Dedifferentiated amniotic fluid mesenchymal stem cell (primary cell): ENCODE results near the gene C17orf114.

Source experiments
- DNase-seq: peaks from one replicate; pipeline ENCODE4 v3.0.0-alpha.2; 2016; ENCODE audit errors: extremely low spot score

Gene C17orf114

DNA sequence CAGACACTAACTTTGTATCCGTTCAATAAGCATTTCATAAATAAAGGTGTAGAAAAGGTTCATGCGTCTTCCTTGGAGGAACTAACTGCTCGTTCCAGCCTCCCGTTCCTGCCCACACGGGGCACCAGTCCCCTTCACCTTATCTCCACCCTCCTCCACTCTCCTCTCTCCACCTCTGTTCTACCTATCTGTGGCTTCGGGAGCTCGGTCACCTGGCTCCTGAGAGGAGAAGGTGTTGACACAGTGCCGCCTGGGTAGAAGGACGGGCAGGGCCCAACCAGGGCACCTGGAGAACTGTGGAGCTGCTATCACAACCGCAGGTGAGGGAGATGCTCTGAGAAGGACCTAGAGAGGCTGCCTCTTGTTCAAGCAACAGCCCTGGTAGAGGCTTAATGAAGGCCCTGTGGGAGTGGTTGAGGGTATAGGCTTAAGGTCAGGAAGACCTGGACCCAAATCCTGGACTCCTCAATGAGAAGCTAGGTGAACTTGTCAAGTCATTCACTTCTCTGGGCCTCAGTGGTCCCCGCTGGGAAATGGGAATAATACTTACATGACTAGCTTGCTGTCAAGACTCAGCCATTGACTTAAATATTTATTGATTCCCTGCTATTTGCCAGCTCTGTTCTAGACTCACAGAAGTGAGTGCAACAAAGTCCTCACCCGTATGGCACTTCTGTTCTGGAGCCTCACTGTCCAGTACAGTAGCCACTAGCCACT is 21.4 kb upstream of the C17orf114 start:
- DNase-seq: peak; percentile 1

DNA sequence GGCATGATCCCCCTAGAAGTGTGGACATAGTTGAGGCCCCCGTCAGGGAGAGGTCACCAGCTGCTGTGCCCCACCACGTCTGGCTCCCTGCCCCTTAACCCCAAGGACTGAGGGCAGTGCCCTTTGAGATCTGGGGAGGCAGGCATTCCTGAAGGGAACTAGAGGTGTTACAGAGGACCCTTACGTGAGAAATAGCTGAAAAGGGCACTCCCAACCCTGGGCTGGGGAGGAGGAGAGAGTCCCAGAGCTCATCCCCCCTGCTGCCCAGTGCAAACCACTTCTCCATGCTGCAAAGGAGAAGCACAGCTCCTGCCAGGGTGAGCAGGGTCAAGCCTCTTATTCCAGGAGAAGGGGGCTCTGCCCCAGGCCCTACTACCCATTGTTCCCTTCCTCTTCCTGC is 20.7 kb upstream of the C17orf114 start:
- DNase-seq: no peak

DNA sequence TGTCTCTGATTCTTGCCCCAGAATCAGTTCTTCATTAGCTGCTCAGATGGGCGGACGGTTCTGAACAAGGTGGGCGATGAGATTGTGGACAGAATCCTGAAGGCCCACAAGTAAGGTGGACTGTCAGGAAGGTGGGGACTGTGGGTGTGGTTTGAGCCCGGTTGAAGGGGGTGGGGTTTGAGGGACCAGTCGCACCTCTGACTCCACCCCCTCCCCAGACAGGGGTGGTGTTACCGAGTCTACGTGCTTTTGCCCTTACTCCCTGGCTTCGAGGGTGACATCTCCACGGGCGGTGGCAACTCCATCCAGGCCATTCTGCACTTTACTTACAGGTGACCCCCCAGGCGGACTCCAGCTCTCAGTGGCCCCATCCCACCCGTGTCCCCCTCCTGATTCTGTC is 16.1 kb upstream of the C17orf114 start:
- no peak for DNase-seq

DNA sequence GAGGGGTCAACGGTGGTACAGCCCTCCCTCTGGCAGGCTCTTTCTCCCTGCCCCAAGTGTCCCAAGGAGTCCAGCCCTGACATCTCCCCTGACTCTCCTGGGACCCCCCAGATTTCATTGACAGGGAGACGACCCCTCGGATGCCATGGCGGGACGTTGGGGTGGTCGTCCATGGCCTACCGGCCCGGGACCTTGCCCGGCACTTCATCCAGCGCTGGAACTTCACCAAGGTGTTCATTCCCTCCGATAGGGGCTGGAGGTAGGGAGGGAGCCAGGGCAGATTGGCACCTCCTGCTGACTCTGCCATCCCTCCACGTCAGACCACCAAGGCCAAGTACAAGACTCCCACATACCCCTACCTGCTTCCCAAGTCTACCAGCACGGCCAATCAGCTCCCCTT is 14.7 kb upstream of the C17orf114 start:
- DNase-seq: no peak

DNA sequence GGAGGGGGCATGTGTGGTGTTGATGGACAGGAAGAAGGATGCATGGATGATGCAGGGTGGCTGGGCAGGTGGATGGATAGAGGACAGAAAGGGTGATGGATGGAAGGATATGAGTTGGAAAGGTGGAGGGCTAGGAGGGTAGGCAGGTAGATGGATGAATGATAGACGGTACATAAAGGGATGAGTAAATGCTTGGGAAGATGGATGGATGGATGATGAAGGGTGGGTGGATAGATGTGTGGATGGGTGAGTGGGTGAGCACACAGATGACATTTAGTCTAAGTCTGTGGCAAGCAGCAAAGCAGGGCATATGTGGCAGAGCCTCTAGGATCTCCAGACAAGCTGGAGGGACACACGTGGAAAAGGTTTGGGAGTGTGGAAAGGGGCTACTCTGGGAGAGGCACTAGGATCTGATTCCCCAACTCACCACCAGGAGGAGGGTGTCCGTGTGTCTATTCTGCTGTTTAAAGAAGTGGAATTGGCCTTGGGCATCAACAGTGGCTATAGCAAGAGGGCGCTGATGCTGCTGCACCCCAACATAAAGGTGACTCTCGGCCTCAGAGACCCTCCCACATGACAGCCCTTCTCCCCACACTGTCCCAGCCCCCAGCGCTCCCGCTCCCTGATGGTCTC is 13.0 kb upstream of the C17orf114 start:
- no peak for DNase-seq

DNA sequence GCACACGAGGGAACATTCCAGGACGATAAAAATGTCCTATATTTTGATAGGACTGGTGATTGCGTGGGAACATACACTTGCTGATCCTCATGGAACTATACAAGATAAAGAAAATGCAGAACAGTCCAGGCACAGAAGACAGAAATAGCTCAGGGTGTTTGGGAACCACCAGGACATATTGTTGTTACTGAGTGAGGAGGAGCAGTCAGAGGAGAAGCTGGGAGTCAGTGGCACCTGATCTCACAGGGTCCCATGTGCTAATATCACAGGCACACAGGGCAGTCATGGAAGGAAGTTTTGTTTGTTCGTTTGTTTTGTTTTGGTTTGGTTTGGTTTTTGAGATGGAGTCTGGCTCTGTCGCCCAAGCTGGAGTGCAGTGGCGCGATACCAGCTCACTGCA is 10.6 kb upstream of the C17orf114 start:
- no peak for DNase-seq

DNA sequence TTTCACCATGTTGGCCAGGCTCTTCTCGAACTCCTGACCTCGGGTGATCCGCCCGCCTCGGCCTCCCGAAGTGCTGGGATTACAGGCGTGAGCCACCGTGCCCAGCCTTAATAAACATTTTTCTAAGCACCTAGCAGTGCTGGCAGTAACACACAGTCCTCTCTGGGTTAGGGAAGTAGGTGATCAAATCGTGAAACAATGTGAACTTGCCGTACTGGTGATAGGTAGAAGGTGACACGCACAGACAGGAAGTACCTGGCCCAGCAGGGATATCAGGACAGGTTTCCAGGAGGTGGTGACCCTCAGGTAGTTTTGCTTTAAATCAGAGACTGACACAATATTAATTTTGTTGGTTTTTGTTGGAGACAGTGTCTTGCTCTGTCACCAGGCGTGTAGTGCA is 9.3 kb upstream of the C17orf114 start:
- DNase-seq: no peak

DNA sequence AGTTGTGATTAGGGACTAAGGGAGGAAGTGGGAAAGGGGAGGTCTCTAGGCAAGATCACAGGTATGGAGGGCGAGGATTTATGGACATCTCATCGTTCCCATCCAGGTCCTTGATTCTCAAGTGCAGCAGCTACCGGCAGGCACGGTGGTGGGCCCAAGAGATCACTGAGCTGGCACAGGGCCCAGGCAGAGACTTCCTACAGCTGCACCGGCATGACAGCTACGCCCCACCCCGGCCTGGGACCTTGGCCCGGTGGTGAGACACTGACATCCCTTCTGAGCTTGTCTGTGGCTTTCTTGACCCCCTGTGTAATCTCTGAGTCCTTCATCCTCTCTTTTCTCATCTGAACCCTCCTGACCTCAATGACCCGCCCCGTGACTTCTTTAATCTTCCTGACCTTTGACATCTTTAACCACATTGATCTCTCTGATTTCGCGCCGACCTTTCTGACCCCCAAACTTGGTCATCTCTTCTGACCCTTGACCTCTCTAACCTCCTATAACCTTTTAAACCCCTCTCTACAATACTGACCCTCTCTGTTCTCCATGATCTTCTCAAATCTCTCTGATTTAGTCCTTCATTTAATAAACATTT is 8.7 kb upstream of the C17orf114 start:
- DNase-seq: no peak

DNA sequence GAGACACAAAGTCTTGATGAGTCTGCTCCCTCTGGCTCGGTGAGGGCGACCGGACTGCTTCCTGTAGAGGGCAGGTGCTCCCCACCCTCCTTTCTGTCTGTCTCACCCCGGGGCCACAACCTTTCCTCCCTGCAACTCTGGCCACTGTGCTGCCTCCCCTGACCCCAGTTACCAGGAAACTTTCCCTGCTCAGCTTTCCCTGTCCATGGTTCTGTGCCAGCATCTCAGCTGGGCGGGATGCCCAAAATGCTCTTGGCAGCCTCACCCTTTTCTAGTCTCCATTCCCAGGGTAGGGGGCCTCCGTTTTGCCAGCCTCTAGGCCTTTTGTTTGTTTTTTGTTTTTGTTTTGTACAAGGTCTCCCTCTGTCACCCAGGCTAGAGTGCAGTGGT is 6.2 kb upstream of the C17orf114 start:
- DNase-seq: no peak

DNA sequence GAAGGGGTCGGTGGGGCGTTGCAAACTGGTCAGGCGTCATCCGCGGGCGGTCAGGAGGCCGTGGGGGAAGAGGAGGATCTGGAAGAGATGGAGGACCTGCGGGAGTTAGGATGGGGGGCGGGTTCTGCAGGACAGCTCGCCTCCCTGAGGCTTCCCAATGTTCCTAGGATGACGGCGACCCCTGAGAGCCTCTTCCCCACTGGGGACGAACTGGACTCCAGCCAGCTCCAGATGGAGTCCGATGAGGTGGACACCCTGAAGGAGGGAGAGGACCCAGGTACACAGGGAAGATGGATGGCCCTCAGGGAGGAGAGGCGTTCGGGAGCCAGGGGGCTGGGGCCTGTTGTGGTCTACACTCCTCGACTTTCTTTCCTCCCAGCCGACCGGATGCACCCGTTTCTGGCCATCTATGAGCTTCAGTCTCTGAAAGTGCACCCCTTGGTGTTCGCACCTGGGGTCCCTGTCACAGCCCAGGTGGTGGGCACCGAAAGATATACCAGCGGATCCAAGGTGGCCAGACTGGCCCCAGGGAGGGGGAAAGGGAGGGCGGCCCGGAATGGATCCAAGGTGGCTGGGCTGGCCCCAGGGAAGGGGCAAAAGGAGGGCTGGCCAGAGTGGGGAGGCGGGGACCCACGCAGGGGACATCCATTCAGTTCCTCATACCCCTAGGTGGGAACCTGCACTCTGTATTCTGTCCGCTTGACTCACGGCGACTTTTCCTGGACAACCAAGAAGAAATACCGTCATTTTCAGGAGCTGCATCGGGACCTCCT is 5.7 kb upstream of the C17orf114 start:
- DNase-seq: no peak

DNA sequence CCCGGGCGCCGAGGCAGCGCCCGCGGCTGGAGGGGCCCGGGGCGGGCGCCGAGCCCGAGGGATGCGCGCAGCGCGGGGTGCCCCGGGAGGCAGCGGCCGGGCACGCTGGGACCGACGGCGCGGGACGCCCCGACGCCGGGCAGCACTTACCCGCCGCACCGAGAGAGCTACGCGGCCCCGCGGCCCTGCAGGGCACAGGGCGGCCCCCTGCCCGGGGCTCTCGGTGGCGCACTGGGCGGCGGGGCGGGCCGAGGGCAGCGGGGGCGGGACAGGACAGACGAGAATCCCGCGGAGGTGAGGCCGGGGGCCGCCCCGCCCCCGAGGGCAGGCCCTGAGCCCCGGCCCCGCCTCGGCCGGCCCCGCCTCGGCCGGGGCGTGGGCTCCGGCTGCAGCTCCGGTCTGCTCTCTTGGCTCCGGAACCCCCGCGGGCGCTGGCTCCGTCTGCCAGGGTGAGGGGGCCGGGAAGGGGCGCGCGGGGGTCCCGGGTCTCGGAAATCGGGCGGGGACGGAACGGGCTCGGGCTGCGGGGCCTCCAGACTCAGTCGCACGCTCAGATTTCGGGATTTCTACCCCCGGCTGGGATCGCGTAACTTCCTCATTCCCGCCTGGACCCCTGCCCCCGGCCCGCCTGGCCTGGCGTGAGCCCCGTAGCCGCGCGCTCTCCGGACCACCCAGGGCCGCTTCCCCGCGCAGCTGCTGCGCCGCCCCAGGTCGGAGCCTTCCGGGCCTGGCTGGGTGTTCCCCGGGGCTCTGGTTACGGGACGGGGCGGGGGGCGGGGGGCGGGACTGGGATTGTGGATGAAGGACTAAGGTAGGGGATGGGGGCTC is 4.9 kb upstream of the C17orf114 start, which contains the start of gene PLD2:
TSS of gene PLD2 (plus strand) at position 376 of the 828 bp plus-strand sequence. CDS start 621 bp downstream, outside the sequence.
- DNase-seq: peak; percentile 54

DNA sequence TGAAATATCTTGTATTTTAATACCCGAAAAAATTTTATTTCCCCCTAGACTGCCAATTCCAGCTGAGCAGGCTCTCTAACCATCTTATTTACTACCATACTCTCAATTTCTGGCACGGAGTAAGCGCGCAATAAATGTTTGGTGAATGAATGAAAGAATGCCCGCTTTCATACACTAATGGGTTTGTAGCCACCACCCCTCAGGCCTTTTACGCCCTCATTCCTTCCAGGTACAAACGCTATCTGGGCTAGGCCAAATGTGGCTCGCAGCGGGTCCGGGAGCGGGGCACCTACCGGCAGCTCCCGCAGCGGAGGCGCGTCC is 4.3 kb upstream of the C17orf114 start:
- DNase-seq: no peak

DNA sequence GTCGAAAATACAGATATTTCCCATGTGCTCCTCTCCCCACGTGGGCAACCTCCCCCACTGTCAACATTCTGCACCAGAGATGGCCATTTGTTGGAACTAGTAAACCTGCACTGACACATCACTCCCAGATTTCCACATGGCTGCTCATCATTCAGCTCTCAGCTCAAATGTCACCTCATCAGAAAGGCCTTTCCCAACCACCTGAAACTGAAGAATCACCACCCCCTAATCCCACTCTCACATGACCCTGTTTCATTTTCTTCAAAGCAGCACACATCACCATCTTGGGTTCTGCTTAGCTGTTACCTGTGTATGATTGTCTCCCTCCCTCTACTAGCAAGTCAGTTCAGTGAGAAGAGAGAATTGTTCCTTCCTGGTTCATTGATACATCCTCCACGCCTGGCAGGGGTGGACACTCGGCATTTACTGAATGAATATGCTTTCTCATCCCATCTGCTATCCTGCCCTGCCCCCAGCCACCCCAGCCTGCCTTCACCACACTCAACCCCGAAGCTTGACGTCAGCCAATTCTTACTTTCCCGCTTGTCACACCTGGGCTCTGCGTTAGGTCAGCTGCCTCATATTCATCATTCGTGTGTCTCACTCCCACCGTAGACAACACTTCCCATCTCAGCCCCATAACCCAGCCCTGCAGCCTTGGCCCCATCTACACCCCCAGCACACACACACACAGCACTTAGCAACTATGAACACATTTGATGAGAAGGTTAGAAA is 1.5 kb downstream of the C17orf114 start:
- no peak for DNase-seq

DNA sequence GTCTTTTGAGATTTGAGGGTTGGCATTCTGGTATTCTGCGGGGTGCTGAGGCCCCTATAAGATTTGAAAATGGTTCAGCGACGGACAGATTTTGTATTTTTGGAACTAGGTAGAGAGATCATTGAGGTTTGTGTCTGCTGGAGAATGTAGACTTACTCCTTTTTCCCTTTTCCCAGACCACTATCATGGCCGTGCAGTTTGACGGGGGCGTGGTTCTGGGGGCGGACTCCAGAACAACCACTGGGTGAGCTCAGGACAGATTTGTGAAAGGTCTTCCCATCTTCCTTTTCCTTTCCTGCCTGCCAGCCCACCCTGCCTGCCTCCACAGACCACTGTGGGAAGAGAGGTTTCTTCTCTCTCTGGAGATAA is 5.6 kb downstream of the C17orf114 start:
- peak; percentile 35 for DNase-seq

DNA sequence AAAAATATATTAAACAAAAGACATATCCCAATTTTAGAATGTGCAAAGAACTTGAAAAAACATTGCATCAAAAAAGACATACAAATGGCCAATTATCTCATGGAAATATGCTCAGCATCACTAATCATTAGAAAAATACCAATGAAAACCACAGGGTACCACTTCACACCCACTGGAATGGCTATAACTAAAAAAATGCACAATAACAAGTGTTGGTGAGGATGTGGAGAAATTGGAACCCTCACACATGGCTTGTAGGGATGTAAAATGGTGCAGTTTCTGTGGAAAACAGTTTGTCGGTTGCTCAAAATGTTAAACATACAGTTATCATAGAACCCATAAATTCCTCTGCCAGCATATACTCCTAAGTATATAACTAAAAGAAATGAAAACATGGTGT is 7.0 kb downstream of the C17orf114 start:
- no peak for DNase-seq

DNA sequence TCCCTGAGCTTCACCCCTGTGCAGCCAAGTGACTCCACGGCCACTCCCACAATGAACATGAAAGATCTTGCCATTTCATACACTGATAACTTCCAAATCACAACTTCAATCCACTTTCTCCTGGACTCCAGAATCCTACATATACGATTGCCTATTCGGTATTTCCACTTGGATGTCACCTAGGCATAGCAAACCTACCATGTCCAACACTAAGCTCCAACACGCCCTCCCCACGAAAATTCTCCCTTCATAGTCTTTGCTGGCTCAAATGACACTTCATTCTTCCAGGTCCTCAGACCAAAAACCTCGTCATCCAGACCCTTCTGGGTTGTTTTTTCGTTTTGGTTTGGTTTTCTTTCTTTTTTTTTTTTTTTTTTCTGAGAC is 11.4 kb downstream of the C17orf114 start:
- no peak for DNase-seq

DNA sequence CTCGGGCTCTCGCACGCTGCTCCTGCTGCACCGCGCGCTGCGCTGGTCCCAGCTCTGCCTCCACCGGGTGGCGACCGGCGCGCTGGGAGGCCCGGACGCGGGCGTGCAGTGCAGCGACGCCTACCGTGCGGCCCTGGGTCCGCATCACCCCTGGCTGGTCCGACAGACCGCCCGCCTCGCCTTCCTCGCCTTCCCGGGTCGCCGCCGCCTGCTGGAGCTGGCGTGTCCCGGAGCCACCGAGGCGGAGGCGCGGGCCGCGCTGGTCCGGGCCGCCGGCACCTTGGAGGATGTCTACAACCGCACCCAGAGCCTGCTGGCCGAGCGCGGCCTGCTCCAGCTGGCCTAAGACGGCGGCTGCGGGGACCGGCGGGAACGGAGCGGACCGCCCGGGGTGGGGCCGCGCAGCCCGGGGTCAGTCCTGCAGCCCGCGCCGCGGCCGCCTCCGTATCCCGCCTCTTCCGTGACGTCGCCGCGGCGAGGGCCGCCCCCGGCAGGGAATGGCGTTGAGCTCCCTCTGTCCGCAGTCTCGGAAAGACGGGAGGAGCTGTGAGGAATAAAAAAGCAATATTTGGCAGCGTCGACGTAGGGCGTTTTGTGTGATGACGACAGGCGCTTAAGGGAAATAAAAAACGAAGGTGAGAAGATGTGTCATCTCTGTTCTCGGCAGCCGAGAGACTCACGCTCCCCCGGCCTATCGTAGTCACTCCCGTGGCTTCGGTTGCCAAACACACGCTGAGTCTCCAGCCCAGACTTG is 12.0 kb downstream of the C17orf114 start:
- DNase-seq: peak; percentile 76

DNA sequence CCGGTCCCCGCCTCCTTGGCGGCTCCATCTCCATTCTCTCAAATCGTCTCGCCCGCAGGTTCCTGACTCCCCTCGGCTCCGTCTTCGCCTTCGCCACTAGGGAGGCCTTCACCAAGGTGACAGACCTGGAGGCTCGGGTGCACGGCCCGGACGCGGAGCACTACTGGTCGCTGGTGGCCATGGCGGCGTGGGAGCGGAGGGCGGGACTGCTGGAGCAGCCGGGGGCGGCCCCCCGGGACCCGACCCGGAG is 12.5 kb downstream of the C17orf114 start:
- no peak for DNase-seq

DNA sequence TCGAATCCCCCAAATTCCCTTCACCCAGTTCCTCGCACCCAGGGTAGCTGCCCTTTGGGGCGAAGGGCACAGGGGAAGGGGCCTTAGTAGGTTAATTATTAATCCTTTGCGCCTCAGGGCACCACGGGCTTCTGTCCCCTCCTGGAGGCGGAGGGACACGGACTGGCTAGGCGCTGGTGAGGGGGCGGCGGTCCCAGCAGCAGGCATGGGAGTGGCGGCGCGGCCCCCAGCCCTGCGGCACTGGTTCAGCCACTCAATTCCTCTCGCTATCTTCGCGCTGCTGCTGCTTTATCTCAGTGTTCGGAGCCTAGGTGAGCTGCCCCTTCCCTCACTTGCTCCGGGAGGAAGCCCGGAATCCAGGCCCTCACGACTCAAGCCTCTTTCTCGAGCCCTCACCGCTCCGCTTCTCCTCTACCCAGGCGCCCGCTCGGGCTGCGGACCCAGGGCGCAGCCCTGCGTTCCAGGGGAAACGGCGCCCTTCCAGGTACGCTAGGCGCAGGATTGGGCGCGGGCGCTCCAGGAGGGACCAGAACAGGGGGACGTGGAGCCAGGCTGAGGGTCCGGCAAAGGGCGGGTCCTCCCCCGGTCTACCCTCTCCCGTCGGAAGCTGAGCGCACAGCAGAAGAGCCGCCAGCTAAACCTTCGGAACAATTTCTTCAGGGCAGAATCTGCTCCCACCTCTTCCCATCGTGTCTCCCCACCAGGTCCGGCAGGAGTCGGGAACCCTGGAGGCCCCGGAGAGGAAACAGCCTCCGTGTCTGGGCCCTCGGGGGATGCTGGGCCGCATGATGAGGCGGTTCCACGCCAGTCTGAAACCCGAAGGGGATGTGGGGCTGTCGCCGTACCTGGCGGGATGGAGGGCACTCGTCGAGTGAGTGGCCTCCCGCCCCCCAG is 13.1 kb downstream of the C17orf114 start, which contains the start of gene GLTPD2:
TSS of gene GLTPD2 (plus strand) at position 158 of the 894 bp plus-strand sequence. CDS start at position 206, 48 bp downstream.
- no peak for DNase-seq
